ENCODE measurements around the gene ERMN. TPM values are rescaled to one million over a fixed set of nuclear protein-coding genes. Genes with fewer than 3 reads are reported as not detected.

ERMN gene
- total RNA-seq, 2 donors from 2014 or later, result 0.55 to 0.68 TPM

GRCh38 chr2:157311706-157312105 is 13.9 kb downstream of the ERMN start:
- Histone ChIP-seq H3K9me3 (ENCODE audit: control insufficient read depth, low read length) (no peaks in the 10 kb centered on the region), H3K4me1 (ENCODE audit: control insufficient read depth, insufficient read depth, low read length) (no peaks in the 10 kb centered on the region), H3K36me3 (ENCODE audit: control insufficient read depth, insufficient read depth, low read length) (no peaks in the 10 kb centered on the region), H3K27me3 (ENCODE audit: control insufficient read depth, insufficient read depth, low read length, poor library complexity, severe bottlenecking) (no peaks in the 10 kb centered on the region), H3K9ac (ENCODE audit: extremely low read depth, low read length, poor library complexity, severe bottlenecking) (no peak overlapping the region), H3K27ac (ENCODE audit: low read depth, low read length) (no peak overlapping the region), H3K4me3 (ENCODE audit: low read length) (no peak overlapping the region)
- Mint-ChIP-seq H3K9me3 (no peaks in the 10 kb centered on the region), H3K27ac (no peak overlapping the region), H3K27me3 (ENCODE audit: insufficient read depth) (no peaks in the 10 kb centered on the region), H3K36me3 (ENCODE audit: low read depth) (no peaks in the 10 kb centered on the region), H3K4me1 (peaks cover 12% of the 10 kb centered on the region), H3K4me3 (no peak overlapping the region)
- TF ChIP-seq CTCF (conservative IDR thresholded peaks at IDR 0.05), result no peak
- WGBS, 2 experiments (ENCODE audit: insufficient coverage in 1 of 2, insufficient read length in 1 of 2), result 60 to 96% methylated on average over 1 of the region's 1 CpG
- no peak for DNase-seq

GRCh38 chr2:157309878-157310277 is 15.7 kb downstream of the ERMN start:
- WGBS, 2 experiments (ENCODE audit: insufficient coverage in 1 of 2, insufficient read length in 1 of 2), result 100% methylated on average over 1 of the region's 2 CpGs; no CpG with 5 or more reads in 1 of the 2 experiments
- H3K4me3 ChIP-seq (ENCODE audit: low read length), result no peak overlapping the region
- H3K4me1 ChIP-seq (ENCODE audit: control insufficient read depth, insufficient read depth, low read length), result no peaks in the 10 kb centered on the region
- Mint-ChIP-seq H3K27ac (no peak overlapping the region), H3K4me3 (no peak overlapping the region), H3K4me1 (peaks cover 12% of the 10 kb centered on the region), H3K9me3 (no peaks in the 10 kb centered on the region), H3K36me3 (ENCODE audit: low read depth) (no peaks in the 10 kb centered on the region), H3K27me3 (ENCODE audit: insufficient read depth) (no peaks in the 10 kb centered on the region)
- no peak for DNase-seq
- TF ChIP-seq CTCF (conservative IDR thresholded peaks at IDR 0.05), result no peak
- no peaks in the 10 kb centered on the region for H3K27me3 ChIP-seq (ENCODE audit: control insufficient read depth, insufficient read depth, low read length, poor library complexity, severe bottlenecking)
- H3K36me3 ChIP-seq (ENCODE audit: control insufficient read depth, insufficient read depth, low read length), result no peaks in the 10 kb centered on the region
- H3K9ac ChIP-seq (ENCODE audit: extremely low read depth, low read length, poor library complexity, severe bottlenecking), result no peak overlapping the region
- no peak overlapping the region for H3K27ac ChIP-seq (ENCODE audit: low read depth, low read length)
- H3K9me3 ChIP-seq (ENCODE audit: control insufficient read depth, low read length), result no peaks in the 10 kb centered on the region

- no peak overlapping the region for H3K27ac ChIP-seq (ENCODE audit: low read depth, low read length)
- no peaks in the 10 kb centered on the region for H3K27me3 Mint-ChIP-seq (ENCODE audit: insufficient read depth)
- H3K4me1 Mint-ChIP-seq, result peaks cover 16% of the 10 kb centered on the region
- H3K4me3 ChIP-seq (ENCODE audit: low read length), result no peak overlapping the region
- H3K9ac ChIP-seq (ENCODE audit: extremely low read depth, low read length, poor library complexity, severe bottlenecking), result no peak overlapping the region
- DNase-seq, result no peak
- peaks cover 3% of the 10 kb centered on the region for H3K4me1 ChIP-seq (ENCODE audit: control insufficient read depth, insufficient read depth, low read length)
- H3K4me3 Mint-ChIP-seq, result no peak overlapping the region
- peak; percentile 63 for TF ChIP-seq CTCF (conservative IDR thresholded peaks at IDR 0.05)
- no peaks in the 10 kb centered on the region for H3K36me3 Mint-ChIP-seq (ENCODE audit: low read depth)
- no peaks in the 10 kb centered on the region for H3K9me3 Mint-ChIP-seq
- no peaks in the 10 kb centered on the region for H3K27me3 ChIP-seq (ENCODE audit: control insufficient read depth, insufficient read depth, low read length, poor library complexity, severe bottlenecking)
- no peaks in the 10 kb centered on the region for H3K36me3 ChIP-seq (ENCODE audit: control insufficient read depth, insufficient read depth, low read length)
- no peak overlapping the region for H3K27ac Mint-ChIP-seq
- WGBS, 2 experiments (ENCODE audit: insufficient coverage in 1 of 2, insufficient read length in 1 of 2), result 100% methylated on average over 1 of the region's 1 CpG; no CpG with 5 or more reads in 1 of the 2 experiments
- no peaks in the 10 kb centered on the region for H3K9me3 ChIP-seq (ENCODE audit: control insufficient read depth, low read length)
These were observed 18.6 kb downstream of the ERMN start for GRCh38 chr2:157307021-157307420.
